Cardiac muscle cell (in vitro differentiated cells and primary cell): ENCODE results near the gene ADGRF1. TPM values are rescaled to one million over a fixed set of nuclear protein-coding genes. Genes with fewer than 3 reads are reported as not detected.
A peak's percentile ranks its signal among the peaks of the same experiment; 100 is the strongest.

Experiments
- DNase-seq, 2 donors: peaks; one replicate each; pipeline versions ENCODE4 v3.0.0 to v3.0.0-alpha.2; 2010 to 2017; ENCODE audit warnings: low read depth in 1 of 2, low spot score in 1 of 2
- H3K27ac ChIP-seq: fragments of 200-600 bp; sonication (generic); 2 replicates; pipeline ENCODE4 v1.5.1; 2016
- H3K27me3 ChIP-seq: fragments of 200-600 bp; sonication (generic); 2 replicates; pipeline ENCODE4 v1.6.0; 2016; ENCODE audit warnings: control low read depth
- H3K36me3 ChIP-seq: fragments of 200-600 bp; sonication (generic); 2 replicates; pipeline ENCODE4 v1.5.1; 2016; ENCODE audit warnings: control low read depth
- H3K4me1 ChIP-seq: fragments of 200-600 bp; sonication (generic); 2 replicates; pipeline ENCODE4 v1.8.1; 2017; ENCODE audit warnings: low read depth, mild to moderate bottlenecking, mixed run types
- H3K4me3 ChIP-seq: fragments of 200-600 bp; sonication (generic); 2 replicates; pipeline ENCODE4 v1.5.1; 2016; ENCODE audit warnings: mild to moderate bottlenecking
- H3K9me3 ChIP-seq: fragments of 200-600 bp; sonication (generic); 2 replicates; pipeline ENCODE4 v1.5.1; 2017; ENCODE audit warnings: low read depth, mild to moderate bottlenecking, control low read depth
- CTCF ChIP-seq: IDR thresholded peaks from 2 replicates; pipeline ENCODE4 v1.5.1; 2012; ENCODE audit warnings: low read depth, mild to moderate bottlenecking, low read length
- polyA plus RNA-seq: library from polyadenylated mRNA; unstranded; fragments of >200 nt; fragmentation: Nextera tagmentation; extraction: Ambion mirVana; gene quantifications from 2 replicates; pipeline ENCODE4 v1.2.1, GENCODE V29; 2016
- total RNA-seq: library from RNA; depleted of rRNA; stranded (reverse); fragments of >200 nt; gene quantifications from 2 replicates; pipeline ENCODE4 v1.2.3, GENCODE V29; 2016

Gene ADGRF1
- total and polyA plus RNA-seq, 2 experiments from 2014 or later: not detected

GRCh38 chr6:47047479-47048407 is 5.6 kb upstream of the ADGRF1 start:
- Histone ChIP-seq H3K27me3 (no peaks in the 10 kb centered on the region), H3K9me3 (no peaks in the 10 kb centered on the region), H3K27ac (no peak overlapping the region), H3K4me1 (peaks cover 5% of the 10 kb centered on the region), H3K36me3 (no peaks in the 10 kb centered on the region), H3K4me3 (no peak overlapping the region)
- TF ChIP-seq CTCF: peak; percentile 82
- DNase-seq: peak; percentile 74 to 80

DNA sequence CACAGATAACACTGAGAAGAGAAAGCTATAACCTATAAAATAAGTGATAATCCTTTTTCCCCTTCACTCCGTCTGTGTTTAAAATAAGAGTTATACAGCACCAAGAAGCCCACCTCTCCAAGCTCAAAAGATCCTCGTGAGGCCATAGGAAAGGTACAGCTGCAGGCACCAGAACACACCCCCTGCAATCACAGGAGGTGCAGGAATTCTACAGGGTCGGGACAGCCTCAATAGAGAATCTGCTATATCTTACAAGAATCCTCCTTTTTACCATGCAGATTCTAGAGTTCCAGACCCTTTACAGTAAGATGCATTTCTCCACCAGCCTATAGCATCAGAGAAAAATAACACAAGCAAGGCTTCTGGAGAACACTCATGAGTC is 5.0 kb upstream of the ADGRF1 start:
- H3K4me1 ChIP-seq: peaks cover 5% of the 10 kb centered on the region
- H3K9me3 ChIP-seq: no peaks in the 10 kb centered on the region
- H3K4me3 ChIP-seq: no peak overlapping the region
- no peaks in the 10 kb centered on the region for H3K27me3 ChIP-seq
- DNase-seq: no peak
- H3K27ac ChIP-seq: no peak overlapping the region
- no peak for TF ChIP-seq CTCF
- H3K36me3 ChIP-seq: no peaks in the 10 kb centered on the region

GRCh38 chr6:47044397-47044796 is 2.3 kb upstream of the ADGRF1 start:
- Histone ChIP-seq H3K27me3 (no peaks in the 10 kb centered on the region), H3K9me3 (no peaks in the 10 kb centered on the region), H3K27ac (no peak overlapping the region), H3K36me3 (no peaks in the 10 kb centered on the region), H3K4me1 (peaks cover 5% of the 10 kb centered on the region), H3K4me3 (no peak overlapping the region)
- peak in 1 of 2 donors; percentile 21 for DNase-seq
- no peak for TF ChIP-seq CTCF

DNA sequence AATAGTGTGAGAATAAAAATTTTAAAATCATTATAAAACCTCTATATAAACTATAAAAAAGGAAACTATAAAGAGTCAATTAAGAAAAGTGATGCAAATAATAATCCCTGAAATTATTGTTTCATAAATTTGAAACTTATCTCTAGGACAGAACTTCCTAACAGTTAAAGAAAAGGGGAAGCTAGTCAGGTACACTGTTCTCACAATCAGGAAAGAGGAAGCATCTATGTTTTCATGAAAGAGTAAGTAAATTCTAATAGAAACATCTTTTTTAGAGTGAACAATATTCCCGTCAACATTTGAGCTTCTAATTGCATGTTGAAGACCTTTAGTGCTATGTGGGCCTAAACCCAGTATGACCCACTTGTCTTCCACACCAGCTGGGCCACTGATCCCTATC is 1.2 kb upstream of the ADGRF1 start:
- Histone ChIP-seq H3K9me3 (no peaks in the 10 kb centered on the region), H3K27me3 (no peaks in the 10 kb centered on the region), H3K27ac (no peak overlapping the region), H3K4me3 (no peak overlapping the region), H3K4me1 (peaks cover 5% of the 10 kb centered on the region), H3K36me3 (no peaks in the 10 kb centered on the region)
- TF ChIP-seq CTCF: no peak
- no peak for DNase-seq

GRCh38 chr6:47041741-47042140 is 391 bp downstream of the ADGRF1 start:
- no peak for DNase-seq
- Histone ChIP-seq H3K4me3 (no peak overlapping the region), H3K27ac (no peak overlapping the region), H3K9me3 (no peaks in the 10 kb centered on the region), H3K27me3 (no peaks in the 10 kb centered on the region), H3K36me3 (no peaks in the 10 kb centered on the region), H3K4me1 (no peaks in the 10 kb centered on the region)
- no peak for TF ChIP-seq CTCF
